GM19452 (cell line): Measurements from ENCODE around the gene MSI2.

Source experiments
- ATAC-seq: cut with Tn5 transposase; IDR thresholded peaks from one replicate; pipeline ENCODE4 v1.9.1; 2021; ENCODE audit not compliant: unreplicated experiment

The MSI2 gene

GRCh38 chr17:57666201-57666870, 410.0 kb downstream of the MSI2 start:
- no peak for ATAC-seq

- ATAC-seq, result no peak
These were observed 410.6 kb downstream of the MSI2 start for GRCh38 chr17:57666946-57667345.

- ATAC-seq, result no peak
These were observed 411.2 kb downstream of the MSI2 start for GRCh38 chr17:57667461-57667923.

- ATAC-seq, result no peak
These were observed 412.0 kb downstream of the MSI2 start for GRCh38 chr17:57668332-57668731.

- ATAC-seq, result no peak
These were observed 413.6 kb downstream of the MSI2 start for GRCh38 chr17:57669671-57670529.

- no peak for ATAC-seq
These were observed 414.6 kb downstream of the MSI2 start for GRCh38 chr17:57670769-57671569.

GRCh38 chr17:57671667-57672632, 415.6 kb downstream of the MSI2 start:
- no peak for ATAC-seq

GRCh38 chr17:57672971-57673370, 416.6 kb downstream of the MSI2 start:
- no peak for ATAC-seq

GRCh38 chr17:57674894-57675293, 418.6 kb downstream of the MSI2 start:
- ATAC-seq, result no peak

- ATAC-seq, result no peak
These were observed 419.4 kb downstream of the MSI2 start for GRCh38 chr17:57675427-57676387.

GRCh38 chr17:57676543-57676942, 420.2 kb downstream of the MSI2 start:
- no peak for ATAC-seq

GRCh38 chr17:57677301-57677700, 421.0 kb downstream of the MSI2 start:
- no peak for ATAC-seq

- ATAC-seq, result no peak
These were observed 421.5 kb downstream of the MSI2 start for GRCh38 chr17:57677858-57678257.

- no peak for ATAC-seq
These were observed 422.1 kb downstream of the MSI2 start for GRCh38 chr17:57678393-57678792.

- no peak for ATAC-seq
These were observed 423.0 kb downstream of the MSI2 start for GRCh38 chr17:57679356-57679755.

- ATAC-seq, result no peak
These were observed 423.8 kb downstream of the MSI2 start for GRCh38 chr17:57679906-57680695.

GRCh38 chr17:57682701-57683100, 426.4 kb downstream of the MSI2 start:
- no peak for ATAC-seq

- no peak for ATAC-seq
These were observed 428.6 kb downstream of the MSI2 start for GRCh38 chr17:57684711-57685498.
